ENCODE data around the gene HSPG2. TPM values are rescaled to one million over a fixed set of nuclear protein-coding genes. Genes with fewer than 3 reads are reported as not detected.
"Not testable (repeated sequence)": the region's sequence is repeated elsewhere in the genome, so short reads cannot be mapped to it uniquely, and the experiment has no call there.

The HSPG2 gene
- total and polyA plus RNA-seq, 2 donors = 10.2 to 37.3 TPM

- no peak overlapping the region for H3K4me3 ChIP-seq (ENCODE audit: low read length in 2 of 2)
- no peaks in the 10 kb centered on the region for H3K9me3 ChIP-seq (ENCODE audit: control insufficient read depth in 2 of 2, insufficient read depth in 1 of 2, low read length in 1 of 2)
- no peak for DNase-seq (ENCODE audit: low read depth in 6 of 9, low spot score in 9 of 9)
- no peaks in the 10 kb centered on the region for H3K36me3 ChIP-seq (ENCODE audit: control insufficient read depth in 2 of 2, insufficient read depth in 2 of 2, low read length in 1 of 2)
- H3K27ac ChIP-seq (ENCODE audit: low read depth in 1 of 2, low read length in 1 of 2) = no peak overlapping the region
- 87% methylated on average over 11 of the region's 11 CpGs for WGBS
- H3K4me1 ChIP-seq (ENCODE audit: control insufficient read depth in 2 of 2, insufficient read depth in 2 of 2, low read length in 2 of 2) = no peaks in the 10 kb centered on the region
- H3K27me3 ChIP-seq (ENCODE audit: control insufficient read depth in 2 of 2, insufficient read depth in 1 of 2, low read length in 1 of 2) = no peaks in the 10 kb centered on the region
These were observed 9.9 kb upstream of the HSPG2 start for GRCh38 chr1:21946836-21947587.

- 77% methylated on average over 3 of the region's 3 CpGs for WGBS
- Histone ChIP-seq H3K27me3 (ENCODE audit: control insufficient read depth in 2 of 2, insufficient read depth in 1 of 2, low read length in 1 of 2) (no peaks in the 10 kb centered on the region), H3K4me1 (ENCODE audit: control insufficient read depth in 2 of 2, insufficient read depth in 2 of 2, low read length in 2 of 2) (peaks cover 0 to 3% of the 10 kb centered on the region in 2 donors), H3K9me3 (ENCODE audit: control insufficient read depth in 2 of 2, insufficient read depth in 1 of 2, low read length in 1 of 2) (no peaks in the 10 kb centered on the region), H3K36me3 (ENCODE audit: control insufficient read depth in 2 of 2, insufficient read depth in 2 of 2, low read length in 1 of 2) (no peaks in the 10 kb centered on the region), H3K4me3 (ENCODE audit: low read length in 2 of 2) (no peak overlapping the region), H3K27ac (ENCODE audit: low read depth in 1 of 2, low read length in 1 of 2) (no peak overlapping the region)
- DNase-seq (ENCODE audit: low read depth in 6 of 9, low spot score in 9 of 9) = no peak
These were observed 7.6 kb upstream of the HSPG2 start for GRCh38 chr1:21944733-21945073.

- H3K27ac ChIP-seq (ENCODE audit: low read depth in 1 of 2, low read length in 1 of 2); H3K9me3 ChIP-seq (ENCODE audit: control insufficient read depth in 2 of 2, insufficient read depth in 1 of 2, low read length in 1 of 2); H3K4me1 ChIP-seq (ENCODE audit: control insufficient read depth in 2 of 2, insufficient read depth in 2 of 2, low read length in 2 of 2); H3K36me3 ChIP-seq (ENCODE audit: control insufficient read depth in 2 of 2, insufficient read depth in 2 of 2, low read length in 1 of 2); H3K4me3 ChIP-seq (ENCODE audit: low read length in 2 of 2); H3K27me3 ChIP-seq (ENCODE audit: control insufficient read depth in 2 of 2, insufficient read depth in 1 of 2, low read length in 1 of 2); DNase-seq (ENCODE audit: low read depth in 6 of 9, low spot score in 9 of 9): not testable (repeated sequence)
- WGBS = 90% methylated on average over 19 of the region's 19 CpGs
These were observed 6.0 kb upstream of the HSPG2 start for GRCh38 chr1:21942959-21943640.

- 85% methylated on average over 10 of the region's 10 CpGs for WGBS
- Histone ChIP-seq H3K4me1 (ENCODE audit: control insufficient read depth in 2 of 2, insufficient read depth in 2 of 2, low read length in 2 of 2) (peaks cover 0 to 10% of the 10 kb centered on the region in 2 donors), H3K36me3 (ENCODE audit: control insufficient read depth in 2 of 2, insufficient read depth in 2 of 2, low read length in 1 of 2) (no peaks in the 10 kb centered on the region), H3K9me3 (ENCODE audit: control insufficient read depth in 2 of 2, insufficient read depth in 1 of 2, low read length in 1 of 2) (no peaks in the 10 kb centered on the region), H3K4me3 (ENCODE audit: low read length in 2 of 2) (no peak overlapping the region), H3K27me3 (ENCODE audit: control insufficient read depth in 2 of 2, insufficient read depth in 1 of 2, low read length in 1 of 2) (peaks cover 2 to 14% of the 10 kb centered on the region in 2 donors), H3K27ac (ENCODE audit: low read depth in 1 of 2, low read length in 1 of 2) (no peak overlapping the region)
- DNase-seq (ENCODE audit: low read depth in 6 of 9, low spot score in 9 of 9) = no peak
These were observed 5.4 kb upstream of the HSPG2 start for GRCh38 chr1:21942464-21942863.

GRCh38 chr1:21941370-21941769, 4.3 kb upstream of the HSPG2 start:
- DNase-seq (ENCODE audit: low read depth in 6 of 9, low spot score in 9 of 9) = no peak
- H3K36me3 ChIP-seq (ENCODE audit: control insufficient read depth in 2 of 2, insufficient read depth in 2 of 2, low read length in 1 of 2) = no peaks in the 10 kb centered on the region
- H3K4me3 ChIP-seq (ENCODE audit: low read length in 2 of 2) = no peak overlapping the region
- peaks cover 0 to 13% of the 10 kb centered on the region in 2 donors for H3K4me1 ChIP-seq (ENCODE audit: control insufficient read depth in 2 of 2, insufficient read depth in 2 of 2, low read length in 2 of 2)
- H3K27ac ChIP-seq (ENCODE audit: low read depth in 1 of 2, low read length in 1 of 2) = no peak overlapping the region
- H3K27me3 ChIP-seq (ENCODE audit: control insufficient read depth in 2 of 2, insufficient read depth in 1 of 2, low read length in 1 of 2) = peaks cover 7 to 19% of the 10 kb centered on the region in 2 donors
- WGBS = 91% methylated on average over 5 of the region's 5 CpGs
- no peaks in the 10 kb centered on the region for H3K9me3 ChIP-seq (ENCODE audit: control insufficient read depth in 2 of 2, insufficient read depth in 1 of 2, low read length in 1 of 2)

GRCh38 chr1:21940492-21940891, 3.4 kb upstream of the HSPG2 start:
- peaks cover 0 to 14% of the 10 kb centered on the region in 2 donors for H3K4me1 ChIP-seq (ENCODE audit: control insufficient read depth in 2 of 2, insufficient read depth in 2 of 2, low read length in 2 of 2)
- WGBS = 98% methylated on average over 2 of the region's 2 CpGs
- H3K36me3 ChIP-seq (ENCODE audit: control insufficient read depth in 2 of 2, insufficient read depth in 2 of 2, low read length in 1 of 2) = no peaks in the 10 kb centered on the region

GRCh38 chr1:21939650-21940374, 2.7 kb upstream of the HSPG2 start:
- H3K4me3 ChIP-seq (ENCODE audit: low read length in 2 of 2) = no peak overlapping the region
- peak in 1 of 9 donors; percentile 37 for DNase-seq (ENCODE audit: low read depth in 6 of 9, low spot score in 9 of 9)
- H3K27ac ChIP-seq (ENCODE audit: low read depth in 1 of 2, low read length in 1 of 2) = peak overlapping the region; percentile 59 to 65
- peaks cover 7 to 32% of the 10 kb centered on the region in 2 donors for H3K27me3 ChIP-seq (ENCODE audit: control insufficient read depth in 2 of 2, insufficient read depth in 1 of 2, low read length in 1 of 2)
- WGBS = 64% methylated on average over 9 of the region's 9 CpGs
- H3K9me3 ChIP-seq (ENCODE audit: control insufficient read depth in 2 of 2, insufficient read depth in 1 of 2, low read length in 1 of 2) = no peaks in the 10 kb centered on the region
- peaks cover 0 to 16% of the 10 kb centered on the region in 2 donors for H3K4me1 ChIP-seq (ENCODE audit: control insufficient read depth in 2 of 2, insufficient read depth in 2 of 2, low read length in 2 of 2)
- H3K36me3 ChIP-seq (ENCODE audit: control insufficient read depth in 2 of 2, insufficient read depth in 2 of 2, low read length in 1 of 2) = no peaks in the 10 kb centered on the region

More at GRCh38 chr1:21940492-21940891, 3.4 kb upstream of the HSPG2 start:
- DNase-seq (ENCODE audit: low read depth in 6 of 9, low spot score in 9 of 9) = no peak
- H3K27me3 ChIP-seq (ENCODE audit: control insufficient read depth in 2 of 2, insufficient read depth in 1 of 2, low read length in 1 of 2) = peaks cover 7 to 28% of the 10 kb centered on the region in 2 donors
- peak overlapping the region in 1 of 2 donors; percentile 18 for H3K27ac ChIP-seq (ENCODE audit: low read depth in 1 of 2, low read length in 1 of 2)
- no peaks in the 10 kb centered on the region for H3K9me3 ChIP-seq (ENCODE audit: control insufficient read depth in 2 of 2, insufficient read depth in 1 of 2, low read length in 1 of 2)
- H3K4me3 ChIP-seq (ENCODE audit: low read length in 2 of 2) = no peak overlapping the region

- WGBS = 94% methylated on average over 11 of the region's 11 CpGs
- Histone ChIP-seq H3K4me3 (ENCODE audit: low read length in 2 of 2) (no peak overlapping the region), H3K27ac (ENCODE audit: low read depth in 1 of 2, low read length in 1 of 2) (peak overlapping the region in 1 of 2 donors; percentile 65), H3K36me3 (ENCODE audit: control insufficient read depth in 2 of 2, insufficient read depth in 2 of 2, low read length in 1 of 2) (no peaks in the 10 kb centered on the region), H3K27me3 (ENCODE audit: control insufficient read depth in 2 of 2, insufficient read depth in 1 of 2, low read length in 1 of 2) (peaks cover 7 to 32% of the 10 kb centered on the region in 2 donors), H3K9me3 (ENCODE audit: control insufficient read depth in 2 of 2, insufficient read depth in 1 of 2, low read length in 1 of 2) (no peaks in the 10 kb centered on the region), H3K4me1 (ENCODE audit: control insufficient read depth in 2 of 2, insufficient read depth in 2 of 2, low read length in 2 of 2) (peaks cover 0 to 20% of the 10 kb centered on the region in 2 donors)
- DNase-seq (ENCODE audit: low read depth in 6 of 9, low spot score in 9 of 9) = no peak
These were observed 1.8 kb upstream of the HSPG2 start for GRCh38 chr1:21938732-21939538.
